Right lobe of liver (tissue), 6 donors: ENCODE data around the gene CERS2. TPM values are rescaled to one million over a fixed set of nuclear protein-coding genes. Genes with fewer than 3 reads are reported as not detected.

Experiments used
- ATAC-seq, 4 donors: fragments of 200-7000 bp; cut with Tn5 transposase; one replicate each; pipeline ENCODE4 v1.9.1; 2020; ENCODE audit warnings: mild to moderate bottlenecking in 4 of 4, moderate library complexity in 4 of 4
- DNase-seq, 3 donors: peaks; one replicate each; pipeline ENCODE4 v3.0.0-alpha.2; 2020
- H3K27ac ChIP-seq, 3 donors: fragments of 200-600 bp; one replicate each; pipeline ENCODE4 v1.8.0; 2022
- H3K27me3 ChIP-seq, 2 donors: fragments of 200-600 bp; one replicate each; pipeline ENCODE4 v1.8.0; 2022
- H3K36me3 ChIP-seq, 4 donors: fragments of 200-600 bp; sonication (generic) in 1 of 4; one replicate each; pipeline versions ENCODE4 v1.5.1 to v1.8.0; 2017 to 2022; ENCODE audit warnings: control low read depth in 1 of 4
- H3K4me1 ChIP-seq, 4 donors: fragments of 200-600 bp; sonication (generic) in 1 of 4; one replicate each; pipeline versions ENCODE4 v1.5.1 to v1.8.0; 2017 to 2022; ENCODE audit warnings: control low read depth in 1 of 4
- H3K4me3 ChIP-seq, 3 donors: fragments of 200-600 bp; one replicate each; pipeline ENCODE4 v1.8.0; 2022
- H3K9me3 ChIP-seq, 4 donors: fragments of 200-600 bp; sonication (generic) in 1 of 4; one replicate each; pipeline versions ENCODE4 v1.5.1 to v1.8.0; 2017 to 2022; ENCODE audit warnings: control low read depth in 1 of 4
- POLR2A ChIP-seq: fragments of 450-650 bp; IDR thresholded peaks from one replicate; pipeline ENCODE4 v1.6.1; 2017; ENCODE audit warnings: antibody characterized with exemption, mild to moderate bottlenecking
- WGBS: methylation state at CpG from one replicate; pipeline ENCODE4 v1.1.6; 2018; ENCODE audit warnings: low coverage, low lambda C conversion rate; ENCODE audit not compliant: insufficient coverage; ENCODE audit errors: missing lambda C conversion rate; 5-methylcytosine and 5-hydroxymethylcytosine counted together
- intact Hi-C, 2 donors: fragments of 100-400 bp; cut with DNase I; formaldehyde crosslinking; loops; one replicate each; pipeline versions ENCODE4 v1.11.2 to v1.14.1; 2022
- total RNA-seq, 6 experiments: library from RNA; depleted of rRNA in 2 of 6; stranded (reverse); fragments of >200 nt in 2 of 6; fragmentation: NEBNext Ultra II Directional in 3 of 6; extraction: Animal tissue kit (Norgen Biotek cat#: 25700) in 3 of 6; gene quantifications; one replicate each; pipeline versions ENCODE4 v1.1.0 to v1.2.4, GENCODE V29; 2016 to 2023
- TF ChIP-seq, protein P1 (sequence below), 4 donors: fragments of 200-600 bp in 3 of 4; fragments of 450-650 bp in 1 of 4; IDR thresholded peaks; one replicate each; pipeline versions ENCODE4 v1.5.1 to v1.8.0; 2016 to 2022; ENCODE audit warnings: antibody characterized with exemption in 4 of 4, mild to moderate bottlenecking in 2 of 4
- donor health status: DM: no; HTN: yes; CAD: no.
- donor health status: DM: no; HTN: no; CAD: no.
- donor health status: DM: no; HTN: no; CAD: no.
- donor health status: DM: no; HTN: yes; CAD: no.
- donor health status: DM: no; HTN: yes; CAD: no.

The CERS2 gene
- total RNA-seq, 6 experiments from 2014 or later = 298 to 572 (median 459) TPM

DNA sequence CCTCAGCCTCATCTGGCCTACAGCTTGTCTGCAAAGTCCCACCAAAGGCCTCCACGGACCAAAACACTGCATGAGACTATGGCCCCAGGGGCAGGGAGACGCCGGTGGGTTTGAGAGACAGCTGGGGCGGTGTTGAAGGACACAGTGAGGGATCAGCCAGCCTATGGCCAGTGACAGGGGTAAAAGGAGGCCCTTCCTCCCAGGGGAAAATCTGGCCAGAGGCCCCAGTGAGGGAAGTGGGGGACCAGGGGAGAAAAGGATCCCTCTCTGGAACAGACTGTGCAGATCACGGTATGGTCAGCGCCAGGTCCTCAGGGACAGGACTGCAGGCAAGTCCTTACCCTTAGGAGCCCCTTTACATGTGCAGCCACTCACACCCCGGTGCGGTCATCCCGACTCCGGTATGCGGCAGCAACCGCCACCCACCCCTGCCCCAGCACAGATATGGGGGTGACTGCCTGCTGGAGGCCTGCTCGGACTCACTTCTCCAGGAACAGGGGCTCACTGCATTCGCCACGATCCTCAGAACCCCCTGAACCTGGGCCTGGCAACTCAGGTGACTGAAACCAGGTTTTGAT lies 1.3 kb downstream of the CERS2 start:
- H3K36me3 ChIP-seq = peaks cover 0 to 9% (median 4%) of the 10 kb centered on the region in 4 donors
- H3K4me3 ChIP-seq = peak overlapping the region; percentile 68 to 89 (median 81)
- intact Hi-C loops = no loop called here
- TF ChIP-seq, protein P1, sequence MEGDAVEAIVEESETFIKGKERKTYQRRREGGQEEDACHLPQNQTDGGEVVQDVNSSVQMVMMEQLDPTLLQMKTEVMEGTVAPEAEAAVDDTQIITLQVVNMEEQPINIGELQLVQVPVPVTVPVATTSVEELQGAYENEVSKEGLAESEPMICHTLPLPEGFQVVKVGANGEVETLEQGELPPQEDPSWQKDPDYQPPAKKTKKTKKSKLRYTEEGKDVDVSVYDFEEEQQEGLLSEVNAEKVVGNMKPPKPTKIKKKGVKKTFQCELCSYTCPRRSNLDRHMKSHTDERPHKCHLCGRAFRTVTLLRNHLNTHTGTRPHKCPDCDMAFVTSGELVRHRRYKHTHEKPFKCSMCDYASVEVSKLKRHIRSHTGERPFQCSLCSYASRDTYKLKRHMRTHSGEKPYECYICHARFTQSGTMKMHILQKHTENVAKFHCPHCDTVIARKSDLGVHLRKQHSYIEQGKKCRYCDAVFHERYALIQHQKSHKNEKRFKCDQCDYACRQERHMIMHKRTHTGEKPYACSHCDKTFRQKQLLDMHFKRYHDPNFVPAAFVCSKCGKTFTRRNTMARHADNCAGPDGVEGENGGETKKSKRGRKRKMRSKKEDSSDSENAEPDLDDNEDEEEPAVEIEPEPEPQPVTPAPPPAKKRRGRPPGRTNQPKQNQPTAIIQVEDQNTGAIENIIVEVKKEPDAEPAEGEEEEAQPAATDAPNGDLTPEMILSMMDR (IDR thresholded peaks at IDR 0.05) = no peak
- TF ChIP-seq POLR2A = no peak
- peak in 1 of 3 donors; percentile 44 for DNase-seq
- peaks cover 0 to 58% (median 25%) of the 10 kb centered on the region in 4 donors for H3K4me1 ChIP-seq
- peak overlapping the region; percentile 90 to 97 (median 92) for H3K27ac ChIP-seq
- no peak for ATAC-seq
- H3K9me3 ChIP-seq = no peaks in the 10 kb centered on the region
- no peaks in the 10 kb centered on the region for H3K27me3 ChIP-seq
- 7% methylated on average over 5 of the region's 15 CpGs for WGBS

DNA sequence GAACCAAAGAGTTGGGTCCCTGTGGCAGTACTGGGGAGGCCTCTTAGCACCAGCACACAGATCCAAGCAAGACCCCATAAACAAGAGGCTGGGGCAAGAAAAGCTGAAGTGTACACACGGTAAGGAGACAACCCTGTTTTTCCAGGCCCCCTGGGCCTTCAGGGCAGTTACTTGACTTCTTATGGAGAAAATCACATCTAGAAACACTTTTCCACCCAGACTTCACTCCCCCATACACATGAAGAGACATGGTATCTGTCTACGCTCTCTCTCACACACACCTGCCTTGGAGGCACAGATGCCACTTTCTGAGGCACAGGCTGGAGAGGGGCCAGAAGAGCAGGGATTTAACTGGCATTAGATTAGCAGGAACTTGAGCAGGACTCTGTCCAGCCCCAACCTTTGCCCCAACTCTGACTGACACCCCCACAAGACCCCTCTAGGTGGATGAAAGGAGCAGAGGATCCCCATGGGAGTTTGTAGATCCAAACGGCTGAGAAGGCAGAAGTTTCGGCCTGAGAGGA lies 2.2 kb downstream of the CERS2 start:
- 20% methylated on average over 3 of the region's 4 CpGs for WGBS
- intact Hi-C loops = no loop called here
- Histone ChIP-seq H3K4me1 (peaks cover 0 to 54% (median 21%) of the 10 kb centered on the region in 4 donors), H3K36me3 (peaks cover under 1 to 17% (median 10%) of the 10 kb centered on the region in 4 donors), H3K9me3 (no peaks in the 10 kb centered on the region), H3K27ac (peak overlapping the region; percentile 90 to 97 (median 92)), H3K27me3 (no peaks in the 10 kb centered on the region), H3K4me3 (peak overlapping the region; percentile 68 to 89 (median 81))
- ATAC-seq (peak; percentile 4 to 31 (median 16)), DNase-seq (peak; percentile 56 to 83 (median 79))
- TF ChIP-seq, protein P1 (IDR thresholded peaks at IDR 0.05) = no peak
- TF ChIP-seq POLR2A = peak; percentile 8

DNA sequence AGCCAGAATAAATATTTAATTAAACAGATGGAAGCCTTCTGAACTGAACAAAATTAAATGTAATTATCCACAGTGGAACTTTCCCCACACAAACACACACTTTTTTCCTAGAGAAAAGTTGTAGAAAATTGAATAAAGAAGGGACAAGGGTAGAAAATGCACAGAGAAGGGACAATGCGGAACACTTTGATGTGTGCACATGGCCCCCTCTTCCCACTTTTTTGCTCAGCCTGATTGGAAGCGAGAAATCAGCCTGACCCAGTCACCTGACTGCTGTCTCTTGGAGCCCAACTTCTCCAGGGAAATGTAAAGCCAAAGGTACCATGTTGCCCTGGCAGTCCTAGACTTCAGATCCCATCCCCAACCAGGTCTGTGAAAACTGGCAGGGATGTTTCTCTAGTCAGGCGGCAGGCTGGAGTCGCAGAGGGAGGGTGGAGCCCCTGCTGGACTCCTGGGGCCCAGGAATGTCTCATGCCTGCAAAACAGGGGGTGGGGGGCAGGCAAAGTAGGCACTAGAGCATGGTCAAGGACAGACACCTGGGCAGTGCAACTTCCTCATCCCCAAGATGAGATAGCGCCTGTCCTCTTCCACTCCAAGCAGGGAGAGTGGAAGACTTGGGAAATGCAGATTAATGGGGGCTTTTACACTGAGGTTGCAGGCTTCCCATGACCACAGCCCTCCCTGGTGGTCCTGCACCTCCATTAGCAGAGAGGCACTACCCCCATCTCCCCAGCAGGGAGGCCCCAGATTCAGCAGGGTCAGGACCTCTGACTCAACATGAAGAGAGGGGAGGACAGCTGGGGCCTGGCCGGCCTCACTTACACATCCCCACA lies 2.8 kb downstream of the CERS2 start:
- Histone ChIP-seq H3K27me3 (no peaks in the 10 kb centered on the region), H3K4me1 (peaks cover 0 to 53% (median 17%) of the 10 kb centered on the region in 4 donors), H3K9me3 (no peaks in the 10 kb centered on the region), H3K36me3 (peaks cover 5 to 24% (median 16%) of the 10 kb centered on the region in 4 donors), H3K27ac (peak overlapping the region; percentile 90 to 97 (median 92)), H3K4me3 (peak overlapping the region; percentile 68 to 89 (median 81))
- DNase-seq (peak; percentile 70 to 80 (median 72)), ATAC-seq (peak; percentile 26 to 46 (median 38))
- WGBS = 15% methylated on average over 4 of the region's 6 CpGs
- TF ChIP-seq POLR2A = no peak
- TF ChIP-seq, protein P1 (IDR thresholded peaks at IDR 0.05) = peak in 1 of 4 donors; percentile 32
- intact Hi-C loops = no loop called here

DNA sequence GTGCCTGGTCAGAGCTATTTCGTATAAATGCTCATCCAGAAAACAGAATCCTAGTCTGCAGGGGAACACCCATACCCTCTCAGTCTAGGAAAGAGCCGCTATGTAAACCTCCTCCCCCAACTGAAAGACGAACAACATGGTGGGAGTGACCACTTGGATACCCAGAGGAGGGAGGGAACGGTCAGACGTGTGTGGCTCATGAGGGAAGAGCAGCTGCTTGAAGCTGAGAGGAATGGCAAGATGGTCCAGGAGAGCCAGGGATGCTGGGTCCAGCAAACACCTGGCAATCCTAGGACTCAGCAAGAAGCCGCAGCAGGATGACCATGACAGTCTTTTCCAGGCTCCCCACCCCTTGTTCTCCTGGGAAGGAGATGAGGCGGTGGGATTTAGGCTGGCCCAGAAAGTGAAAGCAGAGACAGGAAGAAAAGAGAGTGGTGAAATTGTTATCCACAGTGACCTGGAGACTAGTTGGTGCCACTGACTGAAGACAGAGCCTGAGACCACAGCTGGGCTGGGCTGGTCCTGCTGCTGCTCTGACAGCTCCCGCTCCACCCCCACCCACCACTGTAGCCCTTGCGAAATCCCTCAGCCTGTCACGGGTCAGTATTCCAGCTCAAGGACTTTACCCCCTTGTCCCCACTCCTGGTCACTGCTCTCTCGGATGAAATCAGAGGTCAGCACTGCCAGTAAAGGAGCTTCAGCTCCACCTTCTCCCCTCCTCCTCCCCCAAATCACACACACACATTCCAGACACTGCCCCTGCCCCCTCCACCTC lies 3.6 kb downstream of the CERS2 start:
- ATAC-seq = peak; percentile 70 to 85 (median 76)
- 33% methylated on average over 5 of the region's 11 CpGs for WGBS
- intact Hi-C loops = no loop called here
- peak; percentile 87 to 96 (median 91) for DNase-seq
- Histone ChIP-seq H3K9me3 (no peaks in the 10 kb centered on the region), H3K27ac (peak overlapping the region; percentile 90 to 97 (median 92)), H3K36me3 (peaks cover 8 to 32% (median 22%) of the 10 kb centered on the region in 4 donors), H3K4me1 (peaks cover 0 to 52% (median 15%) of the 10 kb centered on the region in 4 donors), H3K27me3 (no peaks in the 10 kb centered on the region), H3K4me3 (peak overlapping the region; percentile 28 to 89 (median 81))
- TF ChIP-seq, protein P1 (IDR thresholded peaks at IDR 0.05) = no peak
- TF ChIP-seq POLR2A = peak; percentile 54
